Lower lobe of right lung (tissue), 2 donors: ENCODE data around the gene TIMM50. TPM values are rescaled to one million over a fixed set of nuclear protein-coding genes. Genes with fewer than 3 reads are reported as not detected.
A peak's percentile ranks its signal among the peaks of the same experiment; 100 is the strongest.
"Not testable (repeated sequence)": the region's sequence is repeated elsewhere in the genome, so short reads cannot be mapped to it uniquely, and the experiment has no call there.

Source experiments
- ATAC-seq, 2 donors: fragments of 200-7000 bp; cut with Tn5 transposase; one replicate each; pipeline ENCODE4 v1.9.1; 2020 to 2022; ENCODE audit warnings: mild to moderate bottlenecking in 2 of 2, moderate library complexity in 2 of 2
- DNase-seq: peaks from one replicate; pipeline ENCODE4 v3.0.0-alpha.2; 2020
- H3K27ac ChIP-seq: fragments of 200-600 bp; one replicate; pipeline ENCODE4 v1.8.0; 2022
- H3K27me3 ChIP-seq: fragments of 200-600 bp; one replicate; pipeline ENCODE4 v1.8.0; 2022; ENCODE audit warnings: low read depth
- H3K36me3 ChIP-seq: fragments of 200-600 bp; one replicate; pipeline ENCODE4 v1.8.0; 2022; ENCODE audit warnings: mild to moderate bottlenecking
- H3K4me1 ChIP-seq: fragments of 200-600 bp; one replicate; pipeline ENCODE4 v1.8.0; 2022
- H3K4me3 ChIP-seq: fragments of 200-600 bp; one replicate; pipeline ENCODE4 v1.8.0; 2022; ENCODE audit warnings: mild to moderate bottlenecking
- H3K9me3 ChIP-seq: fragments of 200-600 bp; one replicate; pipeline ENCODE4 v1.8.0; 2022
- intact Hi-C: fragments of 100-400 bp; cut with DNase I; formaldehyde crosslinking; loops from one replicate; pipeline ENCODE4 v1.11.0; 2022
- total RNA-seq: library from RNA; stranded (reverse); fragmentation: NEBNext Ultra II Directional; extraction: Animal tissue kit (Norgen Biotek cat#: 25700); gene quantifications from one replicate; pipeline ENCODE4 v1.2.1, GENCODE V29; 2021
- TF ChIP-seq, protein P1 (sequence below): fragments of 200-600 bp; IDR thresholded peaks from one replicate; pipeline ENCODE4 v1.8.0; 2022; ENCODE audit warnings: antibody characterized with exemption, mild to moderate bottlenecking
- donor health status: DM: no; HTN: yes; CAD: no; lungs with severe emphysema.

TIMM50 gene
- total RNA-seq, 1 donor from 2014 or later: 44.0 TPM

DNA sequence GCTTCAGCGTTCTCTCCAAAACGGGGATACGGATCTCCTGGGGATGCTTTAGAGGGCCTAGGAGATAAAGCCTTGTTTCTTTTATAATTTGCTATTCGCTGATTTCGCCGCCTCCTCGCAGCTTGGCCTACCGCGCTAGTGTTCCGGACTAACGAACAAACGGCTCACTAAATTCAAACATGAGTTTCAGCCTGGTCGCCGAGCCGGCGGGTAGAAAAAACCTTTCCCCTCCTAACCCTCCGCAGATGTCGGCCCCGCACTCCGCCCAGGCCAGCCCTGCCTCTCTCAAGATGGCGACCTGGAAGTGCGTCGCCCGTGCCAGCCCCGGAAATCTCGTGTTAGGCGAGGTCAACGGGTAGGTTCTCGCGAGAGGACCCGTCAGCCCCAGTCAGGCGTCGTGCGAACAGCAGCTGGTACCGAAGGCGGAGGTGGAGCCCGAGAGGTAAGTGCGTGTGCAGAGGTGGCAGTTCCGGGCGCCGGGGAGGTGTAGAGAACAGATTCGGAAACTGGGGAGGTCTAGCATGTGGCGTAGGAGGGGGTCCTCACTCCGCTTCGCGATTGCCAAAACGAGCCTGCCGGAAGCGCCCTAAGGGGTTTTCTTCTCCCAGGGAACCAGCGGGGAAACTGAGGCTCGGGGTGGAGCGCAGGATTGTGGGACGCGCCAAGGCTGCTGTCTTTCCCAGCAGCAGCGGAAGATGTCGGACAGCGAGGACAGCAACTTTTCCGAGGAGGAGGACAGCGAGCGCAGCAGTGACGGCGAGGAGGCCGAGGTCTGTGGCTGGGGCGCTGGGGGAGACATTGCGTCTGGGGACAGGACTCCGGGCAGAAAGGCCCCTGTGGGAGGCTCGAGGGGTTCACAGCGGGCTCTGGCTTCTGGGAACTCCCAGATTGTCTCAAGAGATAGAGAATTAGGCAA, 35.2 kb upstream of the TIMM50 start, which contains the start of gene SUPT5H:
Gene SUPT5H, plus strand, starts transcription at position 387 of the 916 bp plus-strand sequence. Its CDS starts 309 bp downstream, at position 696.
- peaks cover 51% of the 10 kb centered on the region for H3K4me1 ChIP-seq
- no peaks in the 10 kb centered on the region for H3K27me3 ChIP-seq
- peaks cover 24% of the 10 kb centered on the region for H3K36me3 ChIP-seq

DNA sequence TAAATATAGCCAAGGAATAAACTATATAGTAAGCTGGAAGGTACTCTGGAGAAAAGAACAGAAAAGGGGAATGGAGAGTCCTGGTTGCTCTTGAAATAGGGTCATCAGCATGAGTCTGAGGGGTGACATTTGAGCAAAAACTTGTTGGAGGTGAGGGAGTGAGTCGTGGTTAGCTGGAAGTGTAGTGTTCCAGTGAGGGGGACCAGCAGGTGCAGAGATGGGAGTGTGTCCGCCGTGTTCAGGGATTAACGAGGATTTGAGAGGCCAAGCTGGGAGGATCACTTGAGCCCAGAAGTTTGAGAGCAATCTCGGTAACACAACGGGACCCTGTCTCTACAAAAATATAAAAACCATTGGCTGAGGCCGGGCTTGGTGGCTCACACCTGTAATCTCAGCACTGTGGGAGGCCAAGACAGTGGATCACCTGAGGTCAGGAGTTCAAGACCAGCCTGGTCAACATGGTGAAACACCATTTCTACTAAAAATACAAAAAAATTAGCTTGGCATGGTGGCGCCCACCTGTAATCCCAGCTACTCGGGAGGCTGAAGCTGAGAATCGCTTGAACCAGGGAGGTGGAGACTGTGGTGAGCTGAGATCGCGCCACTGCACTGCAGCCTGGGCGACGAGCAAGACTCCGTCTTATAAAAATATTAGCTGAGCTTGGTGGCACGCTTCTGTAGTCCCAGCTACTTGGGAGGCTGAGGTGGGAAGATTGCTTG, 34.1 kb upstream of the TIMM50 start:
- intact Hi-C loops: no loop called here
- H3K4me3 ChIP-seq: peak overlapping the region; percentile 83
- ATAC-seq (no peak), DNase-seq (no peak)
- no peaks in the 10 kb centered on the region for H3K9me3 ChIP-seq
- H3K4me1 ChIP-seq: peaks cover 53% of the 10 kb centered on the region
- TF ChIP-seq, protein P1, sequence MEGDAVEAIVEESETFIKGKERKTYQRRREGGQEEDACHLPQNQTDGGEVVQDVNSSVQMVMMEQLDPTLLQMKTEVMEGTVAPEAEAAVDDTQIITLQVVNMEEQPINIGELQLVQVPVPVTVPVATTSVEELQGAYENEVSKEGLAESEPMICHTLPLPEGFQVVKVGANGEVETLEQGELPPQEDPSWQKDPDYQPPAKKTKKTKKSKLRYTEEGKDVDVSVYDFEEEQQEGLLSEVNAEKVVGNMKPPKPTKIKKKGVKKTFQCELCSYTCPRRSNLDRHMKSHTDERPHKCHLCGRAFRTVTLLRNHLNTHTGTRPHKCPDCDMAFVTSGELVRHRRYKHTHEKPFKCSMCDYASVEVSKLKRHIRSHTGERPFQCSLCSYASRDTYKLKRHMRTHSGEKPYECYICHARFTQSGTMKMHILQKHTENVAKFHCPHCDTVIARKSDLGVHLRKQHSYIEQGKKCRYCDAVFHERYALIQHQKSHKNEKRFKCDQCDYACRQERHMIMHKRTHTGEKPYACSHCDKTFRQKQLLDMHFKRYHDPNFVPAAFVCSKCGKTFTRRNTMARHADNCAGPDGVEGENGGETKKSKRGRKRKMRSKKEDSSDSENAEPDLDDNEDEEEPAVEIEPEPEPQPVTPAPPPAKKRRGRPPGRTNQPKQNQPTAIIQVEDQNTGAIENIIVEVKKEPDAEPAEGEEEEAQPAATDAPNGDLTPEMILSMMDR: no peak
- peaks cover 24% of the 10 kb centered on the region for H3K36me3 ChIP-seq
- no peak overlapping the region for H3K27ac ChIP-seq
- H3K27me3 ChIP-seq: no peaks in the 10 kb centered on the region

More for the DNA sequence above, 35.2 kb upstream of the TIMM50 start, which contains the start of gene SUPT5H:
- intact Hi-C loops: no loop called here
- Histone ChIP-seq H3K9me3 (no peaks in the 10 kb centered on the region), H3K4me3 (peak within 1 kb of the TSS; percentile 83), H3K27ac (peak within 1 kb of the TSS; percentile 89)
- peak; percentile 98 to 99 for ATAC-seq
- peak; percentile 98 for DNase-seq
- TF ChIP-seq, protein P1: no peak

DNA sequence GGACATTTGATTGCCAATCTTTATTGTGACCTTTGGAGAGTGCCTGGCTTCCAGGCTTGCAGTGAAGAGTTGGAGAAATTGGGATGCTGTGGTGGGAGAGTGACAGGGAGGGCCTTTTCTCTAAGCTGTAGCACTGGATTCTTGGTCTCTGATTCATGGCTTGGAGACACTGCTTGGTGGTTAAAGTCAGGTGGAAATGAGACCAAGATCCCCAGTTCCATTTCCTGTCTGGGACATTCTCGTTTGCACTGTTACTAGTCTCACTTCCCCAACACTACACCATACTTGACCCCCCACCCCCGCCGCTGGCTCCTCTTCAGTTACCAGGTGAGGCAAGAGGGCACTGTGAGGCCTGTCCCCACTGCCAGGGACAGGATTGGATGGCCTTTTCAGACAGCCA, 32.4 kb upstream of the TIMM50 start:
- no peak for DNase-seq
- Histone ChIP-seq H3K4me1 (peaks cover 53% of the 10 kb centered on the region), H3K27me3 (no peaks in the 10 kb centered on the region), H3K9me3 (no peaks in the 10 kb centered on the region), H3K4me3 (no peak overlapping the region), H3K36me3 (peaks cover 39% of the 10 kb centered on the region), H3K27ac (no peak overlapping the region)
- TF ChIP-seq, protein P1: no peak
- intact Hi-C loops: no loop called here
- no peak for ATAC-seq

DNA sequence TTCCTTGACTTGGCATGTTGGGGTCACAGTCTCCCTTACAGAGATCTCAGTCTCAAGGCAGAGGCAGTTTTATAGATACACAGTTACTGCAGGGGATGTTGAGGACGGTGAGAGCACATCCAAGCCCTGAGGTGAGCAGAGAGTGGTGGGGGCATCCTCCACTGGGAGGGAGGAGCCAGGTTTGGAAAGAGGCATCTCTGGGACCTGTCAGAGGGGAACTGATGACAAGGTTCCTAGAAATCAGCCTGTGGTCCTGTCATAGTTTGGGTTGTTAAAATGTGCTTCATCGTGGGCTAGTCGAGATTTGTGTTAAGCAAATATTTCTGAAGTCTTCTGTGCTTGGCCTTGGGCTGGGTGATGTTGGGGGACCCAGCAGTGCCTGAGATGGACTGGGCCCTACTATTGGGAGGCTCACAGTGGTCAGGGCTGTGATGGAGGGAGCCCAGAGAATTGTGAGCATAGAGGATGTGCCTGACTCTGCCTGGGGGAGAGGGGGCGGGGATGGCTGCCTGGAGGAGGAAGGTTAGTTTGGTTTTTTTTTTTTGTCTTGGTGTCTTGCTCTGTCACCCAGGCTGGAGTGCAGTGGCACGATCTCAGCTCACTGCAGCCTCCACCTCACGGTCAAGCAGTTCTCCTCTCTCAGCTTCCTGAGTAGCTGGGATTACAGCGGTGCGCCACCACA, 31.4 kb upstream of the TIMM50 start:
- no peaks in the 10 kb centered on the region for H3K27me3 ChIP-seq
- H3K36me3 ChIP-seq: peaks cover 49% of the 10 kb centered on the region
- TF ChIP-seq, protein P1: no peak
- no peaks in the 10 kb centered on the region for H3K9me3 ChIP-seq
- no peak overlapping the region for H3K27ac ChIP-seq
- intact Hi-C loops: no loop called here
- DNase-seq (no peak), ATAC-seq (no peak)
- H3K4me3 ChIP-seq: no peak overlapping the region
- peaks cover 50% of the 10 kb centered on the region for H3K4me1 ChIP-seq

DNA sequence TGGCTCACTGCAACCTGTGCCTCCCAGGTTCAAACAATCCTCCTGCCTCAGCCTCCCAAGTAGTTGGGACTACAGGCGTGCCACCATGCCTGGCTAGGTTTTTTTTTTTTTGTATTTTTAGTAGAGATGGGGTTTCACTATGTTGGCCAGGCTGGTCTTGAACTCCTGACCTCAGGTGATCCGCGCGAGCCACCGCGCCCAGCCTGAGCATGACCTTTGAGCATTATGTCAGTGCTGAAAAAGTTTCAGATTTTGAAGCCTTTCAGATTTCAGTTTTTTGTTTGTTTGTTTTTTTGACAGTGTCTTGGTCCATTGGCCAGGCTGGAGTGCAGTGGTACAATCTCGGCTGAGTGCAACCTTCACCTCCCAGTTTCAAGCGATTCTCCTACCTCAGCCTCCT, 29.4 kb upstream of the TIMM50 start:
- peaks cover 42% of the 10 kb centered on the region for H3K4me1 ChIP-seq
- H3K27me3 ChIP-seq, ATAC-seq, DNase-seq, intact Hi-C loops, H3K27ac ChIP-seq, H3K4me3 ChIP-seq, H3K9me3 ChIP-seq: not testable (repeated sequence)
- H3K36me3 ChIP-seq: peaks cover 69% of the 10 kb centered on the region
